Omental fat pad (tissue), 4 donors: ENCODE results near the gene HENMT1. TPM values are rescaled to one million over a fixed set of nuclear protein-coding genes. Genes with fewer than 3 reads are reported as not detected.
"Not testable (repeated sequence)": the region's sequence is repeated elsewhere in the genome, so short reads cannot be mapped to it uniquely, and the experiment has no call there.

Experiments used
- ATAC-seq: fragments of 150-250 bp; one replicate; pipeline ENCODE4 v1.9.1; 2016; ENCODE audit warnings: mild to moderate bottlenecking, moderate library complexity; ENCODE audit not compliant: low FRiP score
- DNase-seq: peaks from one replicate; pipeline ENCODE4 v3.0.0-alpha.2; 2019; ENCODE audit warnings: low spot score
- total RNA-seq, 4 donors: library from RNA; depleted of rRNA; stranded (reverse); fragments of >200 nt; gene quantifications; one replicate each; pipeline ENCODE4 v1.1.0, GENCODE V29; 2016
- TF ChIP-seq, protein P1 (sequence below), 3 donors: fragments of 450-650 bp; IDR thresholded peaks; one replicate each; pipeline ENCODE4 v1.5.1; 2016 to 2017; ENCODE audit warnings: antibody characterized with exemption in 3 of 3, mild to moderate bottlenecking in 3 of 3, moderate library complexity in 2 of 3

The HENMT1 gene
- 1 to 10 TPM; 2.8 to 4.9 (median 4.5) TPM for total RNA-seq

DNA sequence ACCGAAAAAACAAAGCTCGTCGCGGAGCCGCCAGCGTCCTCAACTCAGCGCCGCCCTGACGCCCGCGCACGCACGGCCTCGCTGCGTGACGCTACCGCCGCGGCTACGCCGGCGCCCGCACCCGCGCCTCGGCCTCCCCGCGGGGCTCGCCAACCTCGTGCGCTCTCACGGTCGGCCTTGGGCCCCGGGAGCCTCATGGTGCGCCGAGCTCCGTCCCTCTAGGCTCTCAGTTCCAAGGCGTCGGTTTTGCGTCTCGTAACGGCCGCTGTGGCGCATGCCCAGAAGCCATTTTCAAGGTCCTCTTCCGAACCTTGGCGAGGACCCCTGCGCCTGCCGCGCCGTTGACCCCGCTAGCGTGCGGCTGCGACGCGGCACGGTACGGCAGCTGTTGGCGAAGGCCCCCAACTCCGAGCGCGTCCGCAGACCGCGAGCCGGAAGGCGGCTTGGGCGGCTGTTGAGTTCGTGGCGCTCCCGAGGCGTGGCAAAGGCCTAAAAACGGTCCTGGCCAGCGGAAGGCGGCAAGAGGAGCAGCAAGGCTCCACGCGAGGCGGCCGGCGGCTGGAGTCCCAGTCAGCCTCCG lies at the start of gene HENMT1:
HENMT1 (minus strand) TSS at position 64 of the 580 bp plus-strand sequence. CDS start 1,209 bp downstream, outside the sequence.
- TF ChIP-seq, protein P1, sequence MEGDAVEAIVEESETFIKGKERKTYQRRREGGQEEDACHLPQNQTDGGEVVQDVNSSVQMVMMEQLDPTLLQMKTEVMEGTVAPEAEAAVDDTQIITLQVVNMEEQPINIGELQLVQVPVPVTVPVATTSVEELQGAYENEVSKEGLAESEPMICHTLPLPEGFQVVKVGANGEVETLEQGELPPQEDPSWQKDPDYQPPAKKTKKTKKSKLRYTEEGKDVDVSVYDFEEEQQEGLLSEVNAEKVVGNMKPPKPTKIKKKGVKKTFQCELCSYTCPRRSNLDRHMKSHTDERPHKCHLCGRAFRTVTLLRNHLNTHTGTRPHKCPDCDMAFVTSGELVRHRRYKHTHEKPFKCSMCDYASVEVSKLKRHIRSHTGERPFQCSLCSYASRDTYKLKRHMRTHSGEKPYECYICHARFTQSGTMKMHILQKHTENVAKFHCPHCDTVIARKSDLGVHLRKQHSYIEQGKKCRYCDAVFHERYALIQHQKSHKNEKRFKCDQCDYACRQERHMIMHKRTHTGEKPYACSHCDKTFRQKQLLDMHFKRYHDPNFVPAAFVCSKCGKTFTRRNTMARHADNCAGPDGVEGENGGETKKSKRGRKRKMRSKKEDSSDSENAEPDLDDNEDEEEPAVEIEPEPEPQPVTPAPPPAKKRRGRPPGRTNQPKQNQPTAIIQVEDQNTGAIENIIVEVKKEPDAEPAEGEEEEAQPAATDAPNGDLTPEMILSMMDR (IDR thresholded peaks at IDR 0.05), result no peak
- DNase-seq (no peak), ATAC-seq (peak; percentile 75)

DNA sequence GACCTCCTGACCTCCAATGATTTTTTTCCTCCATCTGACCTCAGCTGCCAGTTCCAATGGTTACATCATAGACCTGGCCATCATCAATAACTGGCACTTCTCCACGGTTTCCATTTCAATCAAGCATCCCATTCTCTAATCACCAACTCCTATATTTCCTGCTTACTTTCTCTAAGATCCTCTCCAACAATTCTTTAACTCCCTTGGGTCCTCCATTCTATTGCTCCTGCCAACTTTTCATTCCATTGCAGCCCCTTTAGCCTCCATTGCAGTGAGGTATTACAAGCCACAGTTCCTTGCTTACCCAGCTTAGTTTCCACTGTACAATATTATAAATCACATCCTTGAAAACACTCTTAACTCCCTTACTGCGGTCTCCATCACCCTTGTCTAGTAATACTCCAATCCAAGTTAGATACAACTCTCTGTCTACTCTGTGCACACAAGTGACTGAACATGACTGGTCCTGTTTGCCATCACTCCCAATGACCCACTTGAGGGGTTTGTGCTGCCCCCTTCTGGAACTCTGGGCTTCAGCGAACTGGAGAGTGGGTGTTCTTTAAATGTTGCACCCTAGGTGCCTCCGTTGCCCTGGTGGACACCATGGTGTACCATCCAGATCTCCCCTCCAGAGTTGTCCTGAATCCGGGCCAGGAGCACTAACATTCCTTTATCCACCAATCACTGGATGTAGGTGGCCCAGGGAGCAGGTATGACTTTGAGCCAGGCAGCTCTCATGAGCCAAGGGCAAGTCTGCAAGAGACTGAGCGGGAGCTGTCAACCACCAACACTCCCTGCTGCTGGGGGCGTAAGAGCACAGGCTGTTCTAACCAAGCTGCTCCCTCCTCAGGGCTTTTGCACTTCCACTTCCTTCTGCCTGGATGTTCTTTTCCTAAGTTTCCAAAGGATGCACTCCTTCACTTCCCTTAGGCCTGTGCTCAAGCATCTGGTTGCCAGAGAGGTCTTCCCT lies 48.1 kb upstream of the HENMT1 start:
- DNase-seq (no peak), ATAC-seq (no peak)
- TF ChIP-seq, protein P1 (IDR thresholded peaks at IDR 0.05), result no peak

DNA sequence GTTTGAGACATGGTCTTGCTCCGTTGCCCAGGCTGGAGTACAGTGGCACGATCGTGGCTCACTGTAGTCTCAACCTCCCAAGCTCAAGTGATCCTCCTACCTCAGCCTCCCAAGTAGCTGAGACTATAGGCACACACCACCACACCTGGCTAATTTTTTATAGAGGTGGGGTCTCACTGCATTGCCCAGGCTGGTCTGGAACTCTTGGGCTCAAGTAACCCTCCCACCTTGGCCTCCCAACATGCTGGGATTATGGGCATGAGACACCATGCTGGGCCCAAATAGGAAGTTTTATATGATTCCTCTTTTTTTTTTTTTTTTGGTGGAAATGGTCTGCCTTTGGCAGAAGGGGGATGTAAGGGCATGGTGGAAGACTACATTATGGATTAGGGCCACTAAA lies 45.8 kb upstream of the HENMT1 start:
- DNase-seq, result no peak
- TF ChIP-seq, protein P1 (IDR thresholded peaks at IDR 0.05), result no peak

DNA sequence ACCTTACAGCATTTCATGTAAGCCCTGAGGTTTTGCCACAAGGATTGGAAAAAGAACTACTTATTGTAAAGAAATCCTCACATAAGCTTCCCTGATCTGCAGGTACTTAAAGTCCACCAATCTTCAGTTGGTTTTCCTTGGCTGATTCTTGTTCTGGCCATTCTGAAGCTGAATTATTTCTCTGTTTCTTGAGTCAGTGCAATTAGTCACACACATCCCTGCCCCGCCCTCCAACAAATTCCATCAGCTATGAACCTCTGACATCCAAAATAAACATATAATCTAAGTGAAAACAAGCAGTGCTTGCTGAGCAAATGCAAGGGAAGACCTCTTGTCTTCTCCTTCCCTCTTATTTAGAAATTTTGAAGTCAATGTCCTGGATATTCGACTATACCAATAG lies 43.6 kb upstream of the HENMT1 start:
- peak; percentile 49 for ATAC-seq
- TF ChIP-seq, protein P1 (IDR thresholded peaks at IDR 0.05), result no peak
- DNase-seq, result no peak

More for the DNA sequence above, 45.8 kb upstream of the HENMT1 start:
- ATAC-seq, result no peak

DNA sequence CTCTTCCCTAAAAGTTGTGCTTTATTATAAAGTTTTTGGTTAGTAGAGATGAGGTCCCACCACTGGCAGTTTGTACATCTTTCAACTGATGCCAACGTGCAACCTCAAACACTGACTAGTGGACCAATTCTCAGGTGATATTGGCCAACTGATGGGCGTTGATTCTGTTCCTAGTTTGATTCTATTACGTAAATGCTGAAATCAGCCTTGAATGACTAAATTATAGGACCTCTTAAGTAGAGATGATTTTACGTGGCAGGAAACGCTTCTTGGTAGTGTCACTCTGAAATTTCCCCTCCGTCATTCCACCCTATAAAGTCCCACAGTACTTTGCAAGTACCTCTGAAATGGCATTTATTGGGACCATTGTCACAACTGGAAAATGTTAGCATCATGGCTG lies 43.0 kb upstream of the HENMT1 start:
- TF ChIP-seq, protein P1 (IDR thresholded peaks at IDR 0.05), result no peak
- no peak for ATAC-seq
- DNase-seq, result no peak

DNA sequence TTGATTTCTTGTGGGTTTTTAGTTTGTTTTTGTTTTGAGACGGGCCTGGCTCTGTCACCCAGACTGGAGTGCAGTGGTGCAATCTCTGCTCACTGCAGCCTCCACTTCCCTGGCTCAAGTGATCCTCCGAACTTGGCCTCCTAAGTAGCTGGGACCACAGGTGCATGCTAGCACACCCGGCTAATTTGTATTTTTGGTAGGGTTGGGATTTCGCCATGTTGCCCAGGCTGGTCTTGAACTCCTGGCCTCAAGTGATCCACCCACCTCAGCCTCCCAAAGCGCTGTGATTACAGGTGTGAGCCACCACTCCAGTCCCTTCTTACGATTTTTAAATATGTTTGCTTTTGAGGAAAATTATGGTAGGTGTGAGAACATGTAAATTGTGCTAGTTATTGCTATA lies 41.2 kb upstream of the HENMT1 start:
- not testable (repeated sequence) for ATAC-seq, DNase-seq

DNA sequence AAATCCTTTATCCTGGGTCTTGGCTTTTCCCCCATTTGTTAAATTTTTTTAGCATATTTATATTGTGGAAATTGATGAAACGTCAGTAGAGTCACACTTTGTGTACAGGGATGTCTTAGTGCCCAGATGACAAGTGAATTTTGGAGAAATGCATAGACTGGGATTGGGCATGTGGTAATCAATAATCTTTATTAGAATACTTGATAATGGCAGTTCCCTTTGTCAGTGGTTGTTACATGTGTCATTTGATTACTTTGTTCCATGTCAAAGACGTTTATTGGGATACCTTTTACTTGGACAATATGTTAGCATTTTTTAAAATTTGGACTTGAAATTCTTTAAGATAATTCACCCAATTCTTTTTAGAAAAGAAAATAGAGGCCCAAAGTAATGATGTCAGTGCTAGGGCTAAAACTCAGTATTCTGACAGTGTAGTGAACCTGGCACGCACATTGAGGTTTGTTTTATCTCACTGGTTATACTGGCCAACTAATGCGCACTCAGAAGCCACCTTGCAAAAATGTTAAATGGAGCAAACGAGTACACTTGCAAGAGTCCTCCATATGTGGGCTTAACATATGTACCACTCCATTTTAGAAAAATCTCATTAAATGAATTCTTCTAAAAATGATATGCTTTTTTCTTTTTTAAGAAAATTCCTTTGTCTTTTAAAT lies 40.4 kb upstream of the HENMT1 start:
- no peak for DNase-seq
- TF ChIP-seq, protein P1 (IDR thresholded peaks at IDR 0.05), result no peak
- ATAC-seq, result no peak
